Measurements from ENCODE around the gene MUS81.

The MUS81 gene

DNA sequence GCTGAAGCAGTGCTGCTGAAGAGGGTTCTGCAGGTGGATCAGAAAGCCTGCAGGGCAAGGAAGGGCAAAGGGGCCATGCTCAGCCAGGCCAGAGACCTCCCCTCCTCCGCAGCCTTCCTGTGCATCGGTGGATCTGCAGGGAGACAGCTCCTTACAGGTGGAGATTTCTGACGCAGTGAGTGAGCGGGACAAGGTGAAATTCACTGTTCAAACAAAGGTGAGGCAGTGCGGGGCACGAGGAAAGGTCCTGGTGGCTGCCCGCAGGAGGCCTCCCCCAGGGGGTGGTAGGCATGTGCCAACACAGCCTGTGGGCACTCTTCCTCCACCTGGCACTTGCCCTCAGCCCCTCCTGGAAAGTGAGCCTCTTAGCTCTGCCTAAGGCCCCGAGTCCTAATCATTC is 10.9 kb upstream of the MUS81 start:
- TF ChIP-seq, protein P1, sequence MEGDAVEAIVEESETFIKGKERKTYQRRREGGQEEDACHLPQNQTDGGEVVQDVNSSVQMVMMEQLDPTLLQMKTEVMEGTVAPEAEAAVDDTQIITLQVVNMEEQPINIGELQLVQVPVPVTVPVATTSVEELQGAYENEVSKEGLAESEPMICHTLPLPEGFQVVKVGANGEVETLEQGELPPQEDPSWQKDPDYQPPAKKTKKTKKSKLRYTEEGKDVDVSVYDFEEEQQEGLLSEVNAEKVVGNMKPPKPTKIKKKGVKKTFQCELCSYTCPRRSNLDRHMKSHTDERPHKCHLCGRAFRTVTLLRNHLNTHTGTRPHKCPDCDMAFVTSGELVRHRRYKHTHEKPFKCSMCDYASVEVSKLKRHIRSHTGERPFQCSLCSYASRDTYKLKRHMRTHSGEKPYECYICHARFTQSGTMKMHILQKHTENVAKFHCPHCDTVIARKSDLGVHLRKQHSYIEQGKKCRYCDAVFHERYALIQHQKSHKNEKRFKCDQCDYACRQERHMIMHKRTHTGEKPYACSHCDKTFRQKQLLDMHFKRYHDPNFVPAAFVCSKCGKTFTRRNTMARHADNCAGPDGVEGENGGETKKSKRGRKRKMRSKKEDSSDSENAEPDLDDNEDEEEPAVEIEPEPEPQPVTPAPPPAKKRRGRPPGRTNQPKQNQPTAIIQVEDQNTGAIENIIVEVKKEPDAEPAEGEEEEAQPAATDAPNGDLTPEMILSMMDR (IDR thresholded peaks at IDR 0.05; ENCODE audit: low read depth, low read length): no peak
- DNase-seq (ENCODE audit: low read depth in 2 of 2): no peak
- no peak overlapping the region for H3K4me3 ChIP-seq (replicated peaks in 1 of 2; ENCODE audit: low read depth in 2 of 2, low read length in 2 of 2)

GRCh38 chr11:65849771-65850216 is 10.4 kb upstream of the MUS81 start:
- no peak overlapping the region for H3K4me3 ChIP-seq (replicated peaks in 1 of 2; ENCODE audit: low read depth in 2 of 2, low read length in 2 of 2)
- DNase-seq (ENCODE audit: low read depth in 2 of 2): no peak
- TF ChIP-seq, protein P1 (IDR thresholded peaks at IDR 0.05; ENCODE audit: low read depth, low read length): no peak

DNA sequence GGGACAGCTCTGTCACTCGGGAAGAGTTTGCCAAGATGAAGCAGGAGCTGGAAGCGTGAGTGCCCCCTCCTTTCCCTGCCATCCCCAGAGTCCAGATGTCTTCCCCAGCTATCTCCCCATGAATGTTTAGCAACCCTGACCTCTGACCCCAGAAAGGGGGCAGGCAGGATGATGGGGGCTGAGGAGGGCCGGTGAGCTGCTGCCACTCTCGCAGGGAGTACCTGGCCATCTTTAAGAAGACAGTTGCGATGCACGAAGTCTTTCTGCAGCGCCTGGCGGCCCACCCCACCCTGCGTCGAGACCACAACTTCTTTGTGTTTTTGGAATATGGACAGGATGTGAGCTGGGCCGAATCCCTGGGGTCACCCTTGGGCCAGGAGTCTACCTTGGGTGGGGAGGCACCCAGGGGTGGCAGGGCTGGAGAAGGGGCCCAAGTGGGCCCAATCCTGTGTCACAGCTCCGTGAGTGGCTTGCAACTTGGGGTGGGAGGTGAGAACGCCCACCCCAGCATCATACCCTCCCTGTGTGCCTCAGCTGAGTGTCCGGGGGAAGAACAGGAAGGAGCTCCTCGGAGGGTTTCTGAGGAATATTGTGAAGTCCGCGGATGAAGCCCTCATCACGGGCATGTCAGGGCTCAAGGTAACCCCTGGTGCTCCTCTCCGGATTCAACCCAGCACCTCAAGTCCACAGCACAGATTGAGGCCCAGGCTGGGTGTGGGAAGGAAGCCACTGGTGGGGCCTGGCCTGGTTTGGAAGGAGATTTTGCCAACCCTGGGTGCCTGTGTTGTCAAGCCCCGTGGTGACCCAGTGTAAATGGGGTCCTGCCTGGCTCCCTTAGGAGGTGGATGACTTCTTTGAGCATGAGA is 9.8 kb upstream of the MUS81 start:
- no peak for DNase-seq (ENCODE audit: low read depth in 2 of 2)
- H3K4me3 ChIP-seq (replicated peaks in 1 of 2; ENCODE audit: low read depth in 2 of 2, low read length in 2 of 2): no peak overlapping the region
- TF ChIP-seq, protein P1 (IDR thresholded peaks at IDR 0.05; ENCODE audit: low read depth, low read length): no peak

DNA sequence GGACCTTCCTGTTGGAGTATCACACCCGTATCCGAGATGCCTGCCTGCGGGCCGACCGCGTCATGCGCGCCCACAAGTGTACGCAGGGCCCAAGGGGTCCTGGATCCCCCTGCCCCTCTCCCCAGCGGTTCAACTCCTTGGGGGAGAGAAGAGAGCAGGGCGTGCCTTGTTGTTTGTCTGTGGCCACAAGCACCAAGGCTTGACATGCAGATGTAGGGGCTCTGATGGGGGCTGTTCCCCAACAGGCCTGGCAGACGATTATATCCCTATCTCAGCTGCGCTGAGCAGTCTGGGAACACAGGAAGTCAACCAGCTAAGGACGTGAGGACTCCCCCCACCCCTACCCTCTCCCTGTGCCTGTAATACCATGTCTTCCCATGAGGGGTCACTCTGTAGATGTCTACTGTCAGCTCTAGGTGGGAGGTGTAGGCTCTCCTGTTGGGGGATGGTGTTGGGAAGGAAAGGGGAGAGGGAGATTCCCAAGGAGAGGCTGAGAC is 9.1 kb upstream of the MUS81 start:
- DNase-seq (ENCODE audit: low read depth in 2 of 2): peak in 1 of 2 donors; percentile 51

GRCh38 chr11:65851811-65852507 is 8.3 kb upstream of the MUS81 start:
- TF ChIP-seq, protein P1 (IDR thresholded peaks at IDR 0.05; ENCODE audit: low read depth, low read length): no peak
- DNase-seq (ENCODE audit: low read depth in 2 of 2): no peak
- no peak overlapping the region for H3K4me3 ChIP-seq (replicated peaks in 1 of 2; ENCODE audit: low read depth in 2 of 2, low read length in 2 of 2)

More for the DNA sequence above, 9.1 kb upstream of the MUS81 start:
- no peak overlapping the region for H3K4me3 ChIP-seq (replicated peaks in 1 of 2; ENCODE audit: low read depth in 2 of 2, low read length in 2 of 2)
- TF ChIP-seq, protein P1 (IDR thresholded peaks at IDR 0.05; ENCODE audit: low read depth, low read length): peak; percentile 62

DNA sequence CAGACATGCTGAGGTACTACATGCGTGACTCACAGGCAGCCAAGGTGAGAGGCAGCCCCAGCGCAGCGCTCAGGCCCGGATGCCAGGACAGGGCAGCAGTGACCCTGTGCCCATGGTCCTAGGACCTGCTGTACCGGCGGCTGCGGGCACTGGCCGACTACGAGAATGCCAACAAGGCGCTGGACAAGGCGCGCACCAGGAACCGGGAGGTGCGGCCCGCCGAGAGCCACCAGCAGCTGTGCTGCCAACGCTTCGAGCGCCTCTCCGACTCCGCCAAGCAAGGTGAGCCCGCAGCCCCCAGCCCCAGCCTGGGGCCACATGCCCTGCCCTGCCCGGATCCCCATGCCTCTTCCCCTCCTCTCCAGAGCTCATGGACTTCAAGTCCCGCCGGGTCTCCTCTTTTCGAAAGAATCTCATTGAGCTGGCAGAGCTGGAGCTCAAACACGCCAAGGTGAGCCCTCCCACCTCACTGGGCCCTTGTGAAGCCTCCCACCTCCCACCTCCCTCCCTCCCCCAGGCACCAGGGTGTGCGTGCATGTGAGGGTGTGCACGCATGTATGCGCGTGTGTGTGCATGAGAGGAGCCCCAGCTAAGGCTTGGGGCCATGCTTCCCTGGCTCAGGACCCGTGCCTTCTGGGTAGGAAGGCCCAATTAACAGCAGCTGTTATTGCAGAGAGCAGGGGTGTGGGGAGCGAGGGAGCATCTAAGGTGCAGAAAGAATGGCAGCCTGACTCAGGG is 7.6 kb upstream of the MUS81 start:
- no peak for DNase-seq (ENCODE audit: low read depth in 2 of 2)
- H3K4me3 ChIP-seq (replicated peaks in 1 of 2; ENCODE audit: low read depth in 2 of 2, low read length in 2 of 2): no peak overlapping the region
- TF ChIP-seq, protein P1 (IDR thresholded peaks at IDR 0.05; ENCODE audit: low read depth, low read length): no peak

Data from cardiac fibroblast (primary cell).